HL-60/S4 treated with phorbol 12-myristate 13-acetate at 8.2 ng/mL for 4 days and 3 days (cell line): ENCODE measurements around the gene SLC38A10.

Experiments used
- in situ Hi-C: fragments of 300-500 bp; cut with MboI; formaldehyde crosslinking; loops from 2 replicates; pipeline ENCODE4 v1.15.0; 2022; ENCODE audit warnings: low sequenced_read_pairs

The SLC38A10 gene

DNA sequence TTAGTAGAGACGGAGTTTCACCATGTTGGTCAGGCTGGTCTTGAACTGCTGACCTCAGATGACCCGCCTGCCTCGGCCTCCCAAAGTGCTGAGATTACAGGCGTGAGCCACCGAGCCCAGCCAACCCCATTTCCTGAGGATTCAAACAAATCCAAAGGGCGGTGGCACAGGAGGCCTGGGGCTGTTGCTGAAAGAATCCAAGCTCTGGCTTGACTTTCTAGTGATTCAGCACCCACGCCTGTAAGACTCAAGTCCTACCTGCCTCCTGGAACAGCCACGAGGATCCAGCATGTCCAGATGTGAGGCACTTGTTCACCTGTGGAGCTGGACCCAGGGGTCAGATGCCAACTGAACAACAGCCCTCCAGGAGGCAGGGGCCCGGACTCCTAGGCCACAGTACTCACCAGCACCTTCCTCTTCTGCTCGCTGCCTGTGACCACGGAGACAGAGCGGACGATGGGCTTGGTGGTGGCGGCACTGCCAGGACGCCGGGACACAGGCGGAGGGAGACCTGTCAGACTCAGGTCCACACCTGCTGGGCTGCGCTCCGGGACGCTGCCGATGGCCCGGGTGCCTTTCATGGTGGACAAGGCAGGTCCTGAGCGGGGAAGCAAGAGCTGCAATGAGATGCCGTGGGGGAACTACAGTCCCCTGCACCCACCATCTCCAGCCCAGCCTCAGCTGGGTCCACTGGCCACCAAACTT, 75.5 kb downstream of the SLC38A10 start:
- in situ Hi-C loops, result no loop called here

DNA sequence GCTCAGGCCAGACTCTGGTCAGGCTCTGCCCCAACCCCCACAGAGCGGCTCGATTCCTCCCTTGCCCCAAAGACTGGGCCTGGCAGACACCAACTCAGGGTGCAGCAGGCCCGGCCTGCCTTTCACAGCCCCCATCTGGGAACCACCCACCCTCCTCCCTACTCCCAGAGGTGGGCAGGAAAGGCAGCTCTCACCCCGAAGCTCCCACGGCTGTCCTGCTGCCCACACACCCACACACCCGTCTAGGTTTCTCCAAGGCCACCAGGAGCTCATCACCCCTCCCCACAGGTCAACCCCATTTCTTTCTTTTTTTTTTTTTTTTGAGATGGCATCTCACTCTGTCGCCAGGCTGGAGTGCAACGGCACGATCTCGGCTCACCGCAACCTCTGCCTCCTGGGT, 76.1 kb downstream of the SLC38A10 start:
- in situ Hi-C loops, result no loop called here

DNA sequence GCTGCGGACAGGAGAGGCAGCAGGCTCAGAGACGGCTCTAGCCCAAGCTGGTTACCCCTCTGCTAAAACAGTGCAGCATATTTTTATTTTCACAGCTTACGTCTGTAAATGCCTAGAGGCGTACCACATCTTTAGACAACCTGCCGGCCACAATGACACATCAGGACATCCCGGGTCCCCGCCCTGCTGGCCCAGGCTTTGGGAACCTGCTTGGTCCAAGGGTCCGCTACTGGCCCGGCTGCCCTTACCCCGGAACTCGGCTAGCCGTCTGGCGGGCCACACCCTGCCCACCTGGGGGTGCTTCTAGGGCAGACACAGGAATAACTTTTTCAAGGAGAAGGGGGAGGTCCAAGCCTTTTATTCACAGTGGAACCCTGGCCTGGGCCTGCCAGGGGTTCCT, 76.6 kb downstream of the SLC38A10 start:
- in situ Hi-C loops, result no loop called here

DNA sequence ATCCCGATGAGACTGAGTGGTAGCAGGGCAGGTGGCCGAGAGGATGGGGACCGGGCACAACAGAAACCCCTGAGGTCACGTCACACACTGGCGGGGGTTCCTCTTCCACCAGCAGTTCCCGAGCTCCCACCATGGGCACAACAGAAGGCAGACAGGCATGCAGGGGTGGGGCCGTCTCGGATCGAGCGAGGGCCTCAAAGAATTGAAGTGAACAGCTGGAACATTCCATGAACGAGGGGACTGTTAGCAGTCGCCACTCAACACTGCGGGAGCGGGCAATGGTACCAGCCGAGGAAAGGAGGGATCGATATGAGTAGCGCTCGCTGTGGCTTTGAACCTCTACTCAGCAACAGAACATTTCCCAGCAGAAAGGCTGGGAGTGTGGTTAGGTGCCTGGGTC, 77.6 kb downstream of the SLC38A10 start:
- in situ Hi-C loops, result no loop called here

DNA sequence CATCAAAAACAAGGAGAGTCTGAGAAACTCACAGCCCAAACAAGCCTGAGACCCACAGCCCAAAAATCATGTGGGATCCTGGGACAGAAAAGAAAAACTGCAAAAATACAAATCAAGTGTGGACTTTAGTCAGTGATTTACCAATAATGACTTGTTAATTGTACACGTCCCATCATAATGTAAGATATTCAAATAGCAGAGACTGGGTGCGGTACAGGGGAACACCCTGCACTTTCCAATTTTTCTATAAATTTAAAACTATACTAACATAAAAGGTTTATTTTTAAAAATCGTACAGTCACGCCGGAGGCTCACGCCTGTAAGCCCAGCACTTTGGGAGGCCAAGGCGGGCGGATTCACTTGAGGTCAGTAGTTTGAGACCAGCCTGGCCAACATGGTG, 81.1 kb downstream of the SLC38A10 start:
- in situ Hi-C loops, result no loop called here

DNA sequence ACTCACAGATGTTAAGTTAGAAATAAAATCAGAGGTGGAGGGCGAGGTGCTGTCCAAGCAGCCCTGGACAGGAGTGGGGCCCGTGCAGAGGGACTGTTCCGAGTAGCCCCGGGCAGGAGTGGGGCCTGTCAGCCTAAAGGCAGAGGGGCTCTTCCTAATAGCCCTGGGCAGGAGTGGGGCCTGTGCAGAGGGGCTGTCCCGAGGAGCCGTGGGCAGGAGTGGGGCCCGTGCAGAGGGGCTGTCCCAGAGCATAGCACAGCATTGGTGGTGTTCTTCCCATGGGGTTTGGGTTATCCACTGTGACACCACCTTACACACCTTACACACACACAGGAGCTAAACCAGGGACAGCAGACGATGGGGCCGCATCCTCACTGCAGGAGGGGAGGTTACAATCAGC, 82.7 kb downstream of the SLC38A10 start:
- in situ Hi-C loops, result no loop called here

DNA sequence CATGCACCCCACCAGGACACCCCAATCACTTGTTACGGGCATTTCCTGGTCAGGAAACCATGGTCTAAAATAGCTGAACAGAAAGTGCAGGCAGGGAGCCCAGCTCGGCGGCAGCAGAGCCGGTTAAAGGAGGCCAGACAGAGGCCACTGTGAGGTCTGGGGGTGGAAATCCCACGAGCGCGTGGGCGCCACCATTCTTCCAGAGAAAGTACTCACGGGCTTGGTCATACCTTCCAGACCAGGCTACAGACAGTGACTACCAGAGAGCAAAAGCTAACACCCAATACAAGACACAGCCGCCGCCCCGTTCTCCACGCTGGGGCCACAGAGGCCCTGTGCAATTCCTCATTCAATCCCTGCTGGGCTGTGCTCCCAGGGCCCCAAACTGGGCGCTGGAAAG, 84.2 kb downstream of the SLC38A10 start:
- in situ Hi-C loops, result no loop called here

DNA sequence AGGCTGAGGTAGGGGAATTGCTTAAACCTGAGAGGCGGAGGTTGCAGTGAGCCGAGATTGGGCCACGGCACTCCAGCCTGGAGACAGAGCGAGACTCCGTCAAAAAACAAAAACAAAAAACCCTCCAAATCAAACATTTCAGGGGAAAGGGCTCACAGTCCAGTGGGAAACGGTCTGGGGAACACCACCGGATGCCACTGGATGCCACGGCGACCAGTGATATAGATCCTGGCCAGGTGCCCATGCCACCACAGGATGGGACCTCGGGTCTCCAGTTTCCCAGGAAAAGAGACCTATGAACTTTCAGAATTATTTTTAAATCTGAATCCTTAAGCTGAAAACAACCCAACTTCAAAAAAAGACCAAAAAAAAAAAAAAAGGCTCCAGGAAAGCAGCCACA, 84.6 kb downstream of the SLC38A10 start:
- in situ Hi-C loops, result no loop called here

DNA sequence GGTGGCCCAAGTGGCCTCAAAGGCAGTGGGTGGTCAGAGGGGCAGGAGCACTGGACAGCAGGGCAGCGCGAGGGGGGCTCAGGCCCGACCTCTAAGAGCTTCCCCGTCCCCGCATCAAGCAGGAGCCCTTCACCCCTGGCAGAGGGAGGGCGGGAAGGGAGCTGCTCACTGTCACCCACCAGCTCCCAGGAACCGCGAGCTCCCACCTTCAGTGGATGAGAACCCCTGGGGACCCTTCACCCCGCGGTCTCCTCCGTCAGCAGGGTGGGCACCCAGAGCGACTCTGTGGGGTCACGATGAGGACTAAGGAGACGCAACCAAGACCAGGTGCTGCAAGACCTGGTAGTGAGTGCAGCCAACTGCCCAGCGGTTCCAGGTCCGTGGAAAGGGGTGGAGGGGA, 86.0 kb downstream of the SLC38A10 start:
- in situ Hi-C loops, result no loop called here

DNA sequence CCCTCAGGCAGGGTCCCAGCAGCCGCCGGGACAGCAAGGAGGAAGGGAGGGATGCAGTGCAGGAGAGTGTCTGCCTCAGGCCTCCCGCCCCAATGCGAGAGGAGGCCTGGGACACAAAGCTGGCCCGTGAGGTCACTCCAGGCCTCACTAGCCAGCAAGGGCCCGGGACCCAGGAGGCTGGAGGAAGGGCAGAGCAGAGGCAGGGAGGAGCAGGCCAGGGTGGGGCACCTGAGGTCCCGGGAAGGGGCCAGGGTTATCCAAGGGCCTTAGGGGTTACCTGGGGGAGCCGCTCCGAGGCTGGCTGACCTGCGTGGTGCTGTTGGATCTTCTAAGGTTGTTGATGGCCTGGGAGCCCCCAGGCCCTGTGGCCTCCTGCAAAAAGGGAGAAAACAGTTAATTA, 86.5 kb downstream of the SLC38A10 start:
- in situ Hi-C loops, result no loop called here

DNA sequence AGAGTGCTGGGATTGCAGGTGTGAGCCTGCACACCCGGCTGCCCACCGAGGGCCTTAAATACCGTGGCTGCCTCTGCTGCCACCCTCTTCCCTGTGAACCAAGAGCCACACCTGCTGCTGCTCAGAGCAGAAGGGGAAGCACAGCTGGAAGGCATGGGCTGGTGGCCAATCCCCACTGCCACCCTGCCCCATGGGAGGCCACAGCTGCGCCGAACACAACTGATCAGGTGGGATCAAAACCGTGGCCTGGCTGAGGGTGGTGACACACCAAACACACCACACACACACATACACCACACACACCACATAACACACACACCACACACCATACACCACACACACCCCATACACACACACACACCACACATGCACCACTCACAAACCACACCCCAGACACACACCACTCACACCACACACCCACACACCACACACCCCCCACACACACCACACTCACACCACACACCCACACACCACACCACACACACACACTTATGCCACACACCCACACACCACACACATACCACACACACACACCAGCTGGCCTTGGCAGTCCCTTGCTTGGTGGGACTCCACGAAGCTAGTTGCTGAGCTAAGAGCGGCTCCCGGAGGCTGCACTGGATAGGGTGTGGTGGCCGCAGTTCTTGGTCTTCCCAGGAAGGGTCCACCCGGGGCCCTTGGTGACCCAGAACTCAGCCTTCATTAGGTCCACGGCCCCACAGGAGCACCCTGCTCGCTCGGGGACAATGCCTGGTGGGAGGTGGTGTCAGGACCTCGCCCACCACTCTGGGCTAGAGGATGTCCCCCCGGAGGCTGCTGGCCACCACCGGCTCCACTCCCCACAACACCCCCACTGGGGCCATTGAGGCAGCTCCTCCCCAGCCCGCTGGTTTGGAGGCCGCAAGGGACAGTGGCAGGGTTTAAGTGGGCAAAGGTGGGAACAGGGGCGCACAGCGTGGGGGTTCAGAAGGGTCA, 87.2 kb downstream of the SLC38A10 start:
- in situ Hi-C loops, result no loop called here

DNA sequence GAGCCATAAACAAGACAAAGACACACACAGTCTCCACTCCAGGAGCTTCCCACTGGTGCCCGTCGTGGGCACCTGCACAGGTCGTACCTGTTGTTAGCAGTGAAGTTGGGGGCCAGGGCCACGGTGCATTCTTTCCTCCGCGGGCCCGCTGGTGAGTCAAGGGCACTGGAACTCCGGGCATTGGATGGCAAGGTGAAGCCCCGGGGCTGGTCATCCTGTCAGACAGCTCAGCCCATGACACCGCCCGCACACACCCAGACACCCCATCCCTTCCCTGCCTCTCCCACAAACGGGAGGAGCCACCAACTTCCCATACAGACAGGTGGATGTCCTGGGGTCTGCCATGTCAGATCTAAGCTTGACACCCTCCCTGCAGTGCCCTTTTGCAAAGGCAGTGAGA, 88.5 kb downstream of the SLC38A10 start:
- in situ Hi-C loops, result no loop called here

DNA sequence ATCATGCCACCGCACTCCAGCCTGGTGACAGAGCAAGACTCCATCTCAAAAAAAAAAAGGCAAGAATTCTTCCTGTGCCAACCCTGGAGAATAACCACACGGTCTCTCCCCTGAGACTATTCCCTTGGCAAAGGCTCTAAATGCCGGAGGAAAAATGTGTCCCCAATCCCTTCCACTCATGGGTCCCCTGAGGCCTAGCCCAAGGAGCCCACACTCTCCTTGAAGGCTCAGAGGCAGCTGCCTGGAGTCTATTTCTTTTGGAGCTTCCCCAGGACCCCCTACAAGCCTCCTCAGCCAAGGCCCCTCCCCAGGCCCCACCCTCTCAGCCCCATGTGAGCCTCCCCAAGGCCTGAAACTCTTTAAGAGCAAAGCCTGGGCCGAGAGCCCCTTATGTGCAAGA, 88.9 kb downstream of the SLC38A10 start:
- in situ Hi-C loops, result no loop called here

DNA sequence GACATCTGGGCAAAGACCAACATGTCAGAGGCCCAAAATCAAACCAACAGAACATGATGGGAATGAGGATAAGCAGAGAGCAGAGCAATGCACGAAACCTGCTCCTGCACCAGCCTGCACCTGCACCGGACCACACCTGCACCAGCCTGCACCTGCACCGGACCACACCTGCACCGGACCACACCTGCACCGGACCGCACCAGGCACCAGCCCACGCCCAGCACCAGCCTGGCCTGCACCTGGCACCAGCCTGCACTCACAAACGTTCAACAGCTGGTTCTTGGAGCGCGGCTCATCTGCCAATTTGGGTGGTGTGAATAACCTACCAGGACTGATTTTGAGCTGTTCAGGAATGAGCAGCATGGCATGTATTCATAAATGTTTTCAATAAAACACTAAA, 90.5 kb downstream of the SLC38A10 start:
- in situ Hi-C loops, result no loop called here

DNA sequence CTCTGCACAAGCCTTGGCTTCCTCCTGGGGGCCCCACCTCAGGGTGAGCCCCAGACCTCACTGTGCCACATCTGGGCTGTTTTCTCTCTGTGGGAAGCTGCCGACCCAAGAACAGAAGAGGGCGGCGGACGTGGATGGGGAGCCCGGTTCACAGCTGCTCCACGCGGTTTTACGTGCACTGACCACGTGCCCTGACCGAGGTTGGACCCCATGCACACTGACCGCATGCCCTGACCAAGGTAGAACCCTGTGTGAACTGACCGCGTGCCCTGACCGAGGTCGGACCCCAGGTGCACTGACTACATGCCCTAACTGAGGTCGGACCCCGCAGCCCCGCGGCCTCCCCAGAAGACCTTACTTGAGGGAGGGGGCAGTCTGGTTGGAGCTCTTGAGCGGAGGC, 92.0 kb downstream of the SLC38A10 start:
- in situ Hi-C loops, result no loop called here

DNA sequence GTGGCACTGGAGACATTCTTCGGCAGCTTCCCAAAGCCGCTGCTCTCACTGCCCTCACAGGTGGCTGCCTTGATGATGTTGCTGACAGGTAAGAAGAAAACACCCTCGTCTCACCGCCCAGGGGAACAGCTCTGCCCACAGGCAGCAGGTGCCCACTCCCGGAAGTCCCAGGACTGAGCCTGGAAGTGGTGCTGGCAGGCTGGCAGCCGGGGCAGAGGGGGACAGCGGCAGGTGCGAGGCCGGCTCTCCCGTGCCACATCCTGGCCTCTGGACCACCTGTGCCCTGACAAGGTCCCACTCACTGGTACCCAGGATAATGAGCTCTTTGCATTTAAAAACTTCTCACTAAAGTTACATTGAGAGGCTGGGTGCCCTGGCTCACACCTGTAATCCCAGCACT, 92.8 kb downstream of the SLC38A10 start:
- in situ Hi-C loops, result no loop called here

DNA sequence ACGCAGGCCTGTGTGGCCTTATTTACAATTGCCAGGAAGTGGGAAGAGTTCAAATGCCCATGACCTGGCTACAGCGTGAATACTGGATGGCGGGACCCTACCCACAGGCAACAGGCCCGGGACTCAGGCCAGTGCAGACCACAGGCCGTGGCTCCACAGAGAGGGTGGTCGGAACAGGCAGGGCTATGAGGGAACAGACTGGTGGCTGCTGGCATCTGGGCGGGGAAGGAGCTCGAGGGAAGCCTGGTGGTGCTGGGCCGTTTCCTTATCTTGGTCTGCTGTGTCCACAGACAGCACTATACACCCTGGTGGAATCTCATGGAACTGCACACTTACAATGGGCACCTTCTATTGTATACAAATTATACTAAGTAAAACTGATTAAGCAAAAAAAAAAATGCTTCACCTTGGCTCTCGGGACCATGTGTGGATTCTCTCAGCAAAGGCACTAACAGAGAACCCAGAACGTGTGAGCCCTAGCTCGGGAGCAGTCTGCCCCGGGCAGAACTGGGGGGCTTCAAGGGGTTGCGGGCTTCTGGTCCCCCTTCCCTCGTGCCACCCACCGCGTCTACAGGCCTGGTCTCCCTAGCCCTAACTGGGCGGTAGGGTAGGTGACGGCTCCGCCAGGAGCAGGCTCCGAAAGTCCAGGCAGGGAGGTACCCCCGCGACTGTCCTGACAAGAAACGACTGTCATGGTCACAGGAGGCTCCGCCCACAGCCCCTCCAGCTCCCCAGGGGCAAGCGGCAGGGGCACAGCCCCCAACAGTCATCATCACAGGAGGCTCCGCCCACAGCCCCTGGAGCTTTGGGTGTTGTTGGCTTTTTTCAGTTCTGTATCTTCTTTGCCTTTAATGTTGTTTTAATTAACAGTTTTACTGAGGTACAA, 94.2 kb downstream of the SLC38A10 start:
- in situ Hi-C loops, result no loop called here

DNA sequence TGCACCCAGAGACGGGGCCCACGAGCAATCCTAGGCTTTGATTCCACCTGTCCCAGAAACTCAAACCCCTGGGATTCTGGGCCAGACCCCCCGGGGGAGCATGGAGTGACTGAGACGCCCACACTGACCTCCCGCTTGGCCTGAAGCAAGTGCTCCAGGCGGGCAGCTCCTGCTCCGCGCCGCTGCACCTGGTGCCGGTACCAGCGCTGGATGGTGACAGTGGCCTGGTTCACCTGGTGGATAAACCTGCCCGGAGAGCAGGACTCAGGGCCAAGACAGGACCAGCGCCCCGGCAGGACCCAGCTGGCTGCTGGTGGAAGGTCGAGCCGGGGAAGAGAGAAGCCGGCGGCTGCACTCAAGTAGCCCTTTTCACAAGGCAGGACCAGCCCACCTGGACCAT, 94.9 kb downstream of the SLC38A10 start:
- in situ Hi-C loops, result no loop called here

DNA sequence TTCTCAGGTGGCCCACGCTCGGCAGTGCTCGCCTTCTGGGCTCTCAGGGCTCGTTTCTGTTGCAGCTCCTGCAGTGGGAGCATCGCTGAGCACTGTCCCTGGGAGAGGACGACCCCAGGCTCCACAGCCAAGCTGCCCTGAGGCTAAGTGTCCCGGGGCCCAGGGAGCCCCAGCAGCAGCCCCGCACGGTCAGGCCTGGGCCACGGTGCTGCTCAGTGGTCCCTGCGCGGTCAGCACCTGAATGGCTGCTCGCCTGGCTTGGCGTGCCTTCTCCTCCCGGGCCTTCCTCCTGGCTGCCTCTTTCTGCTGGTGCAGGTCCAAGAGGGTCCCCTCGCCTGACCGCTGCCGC, 95.7 kb downstream of the SLC38A10 start:
- in situ Hi-C loops, result no loop called here

DNA sequence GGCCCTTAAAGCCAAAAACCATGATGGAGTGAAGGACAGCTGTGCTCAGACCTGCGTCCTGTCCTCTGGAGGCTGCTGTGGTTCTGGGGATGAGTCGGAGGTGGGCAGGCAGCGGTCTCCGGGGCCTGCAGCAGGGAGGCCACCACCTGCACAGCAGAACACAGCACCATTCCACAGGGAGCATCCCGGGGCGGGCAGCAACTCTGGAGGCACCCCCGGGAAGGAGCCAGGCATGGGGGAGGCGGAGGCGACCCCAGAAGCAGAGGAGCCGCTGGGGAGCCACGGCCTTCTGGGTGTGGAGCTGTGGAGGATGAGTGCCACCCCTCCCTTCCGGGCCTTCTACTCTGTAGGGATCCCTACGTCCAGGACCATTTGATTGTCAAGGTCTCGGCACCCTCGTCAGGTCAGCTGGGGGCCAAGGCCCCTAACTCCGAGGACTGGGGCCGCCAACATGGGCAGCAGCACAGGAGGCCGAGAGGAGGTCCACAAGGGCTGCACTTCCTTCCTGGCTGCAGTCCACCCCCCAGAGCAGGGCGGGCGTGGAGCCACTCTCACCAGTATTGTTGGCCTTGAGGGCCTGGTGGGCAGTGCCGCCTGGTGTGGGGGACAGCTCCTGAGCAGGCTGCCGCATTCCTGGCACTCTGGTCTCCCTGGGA, 96.2 kb downstream of the SLC38A10 start:
- in situ Hi-C loops, result no loop called here
